Gastrocnemius medialis (tissue), 4 donors: ENCODE results near the gene HDGF.

Source experiments
- POLR2A ChIP-seq, 2 donors: fragments of 450-650 bp; IDR thresholded peaks; one replicate each; pipeline ENCODE4 v1.6.1; 2017; ENCODE audit warnings: antibody characterized with exemption in 2 of 2, mild to moderate bottlenecking in 2 of 2, moderate library complexity in 2 of 2
- TF ChIP-seq, protein P1 (sequence below), 5 experiments: fragments of 450-650 bp in 3 of 5; fragments of 200-600 bp in 2 of 5; sonication (generic) in 2 of 5; IDR thresholded peaks in 4 of 5; conservative IDR thresholded peaks in 1 of 5; 1 replicate in 4 of 5; 2 replicates in 1 of 5; pipeline ENCODE4 v1.5.1; 2016 to 2019; ENCODE audit warnings: antibody characterized with exemption in 5 of 5, mild to moderate bottlenecking in 3 of 5, moderate library complexity in 3 of 5

DNA sequence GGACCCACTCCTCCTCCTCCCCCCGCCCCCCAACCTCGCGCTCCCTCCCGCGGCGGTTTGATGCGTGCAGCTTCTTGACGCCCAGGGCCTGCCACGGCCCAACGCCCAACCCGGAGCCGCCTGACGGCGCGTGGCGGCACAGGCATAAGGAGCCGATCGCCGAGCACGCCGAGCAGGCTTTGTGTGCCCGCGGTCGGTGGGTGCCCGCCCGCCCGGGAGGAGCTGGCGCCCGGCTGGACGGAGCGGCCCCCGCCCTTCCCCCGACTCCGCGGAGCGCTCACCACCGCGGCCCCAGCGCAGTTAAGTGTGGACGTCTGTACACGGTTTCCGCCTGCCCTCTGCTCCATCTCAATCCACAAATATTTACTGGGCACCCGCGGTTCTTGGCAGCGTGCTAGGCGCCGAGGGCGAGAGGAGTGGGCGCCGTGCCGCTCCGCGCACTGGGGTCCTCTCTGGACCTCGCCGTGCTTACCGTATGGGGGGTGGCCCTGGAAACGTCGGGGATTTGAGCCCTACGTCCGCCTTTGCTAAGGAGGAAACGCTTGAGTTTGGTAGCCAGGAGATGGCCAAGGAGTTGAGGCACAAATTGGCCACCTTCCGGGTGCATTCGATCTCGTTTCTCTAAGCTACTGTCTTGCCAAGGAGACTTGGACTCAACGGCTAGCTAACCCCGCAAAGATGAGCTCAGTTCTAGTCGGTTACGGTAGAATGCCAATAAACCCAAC, 444 bp upstream of the HDGF start:
- peak; percentile 79 to 88 for TF ChIP-seq POLR2A (IDR thresholded peaks at IDR 0.05)
- TF ChIP-seq, protein P1, sequence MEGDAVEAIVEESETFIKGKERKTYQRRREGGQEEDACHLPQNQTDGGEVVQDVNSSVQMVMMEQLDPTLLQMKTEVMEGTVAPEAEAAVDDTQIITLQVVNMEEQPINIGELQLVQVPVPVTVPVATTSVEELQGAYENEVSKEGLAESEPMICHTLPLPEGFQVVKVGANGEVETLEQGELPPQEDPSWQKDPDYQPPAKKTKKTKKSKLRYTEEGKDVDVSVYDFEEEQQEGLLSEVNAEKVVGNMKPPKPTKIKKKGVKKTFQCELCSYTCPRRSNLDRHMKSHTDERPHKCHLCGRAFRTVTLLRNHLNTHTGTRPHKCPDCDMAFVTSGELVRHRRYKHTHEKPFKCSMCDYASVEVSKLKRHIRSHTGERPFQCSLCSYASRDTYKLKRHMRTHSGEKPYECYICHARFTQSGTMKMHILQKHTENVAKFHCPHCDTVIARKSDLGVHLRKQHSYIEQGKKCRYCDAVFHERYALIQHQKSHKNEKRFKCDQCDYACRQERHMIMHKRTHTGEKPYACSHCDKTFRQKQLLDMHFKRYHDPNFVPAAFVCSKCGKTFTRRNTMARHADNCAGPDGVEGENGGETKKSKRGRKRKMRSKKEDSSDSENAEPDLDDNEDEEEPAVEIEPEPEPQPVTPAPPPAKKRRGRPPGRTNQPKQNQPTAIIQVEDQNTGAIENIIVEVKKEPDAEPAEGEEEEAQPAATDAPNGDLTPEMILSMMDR (IDR thresholded peaks at IDR 0.05 in 4 of 5, conservative IDR thresholded peaks at IDR 0.05 in 1 of 5) = no peak
